Activated CD8-positive, alpha-beta T cell treated with anti-CD3 and anti-CD28 coated beads for 36 hours (primary cell): ENCODE data around the gene CHCHD3. TPM values are rescaled to one million over a fixed set of nuclear protein-coding genes. Genes with fewer than 3 reads are reported as not detected.

ENCODE experiments used
- ATAC-seq: fragments of 200-7000 bp; cut with Tn5 transposase; one replicate; pipeline ENCODE4 v1.10.0; 2021; ENCODE audit warnings: mild to moderate bottlenecking, moderate library complexity
- CTCF ChIA-PET: fragments of 350-600 bp; sonication (Branson Sonifier 250); formaldehyde crosslinking; loops from one replicate; lab custom pipeline; 2021; ENCODE audit warnings: antibody characterized with exemption; lab: Charles Lee
- POLR2A ChIA-PET: fragments of 350-600 bp; sonication (Branson Sonifier 250); formaldehyde crosslinking; loops from one replicate; lab custom pipeline; 2021; ENCODE audit warnings: antibody characterized with exemption; lab: Charles Lee
- DNase-seq: peaks from one replicate; pipeline ENCODE4 v3.0.0-alpha.2; 2020
- H3K27ac Mint-ChIP-seq: one replicate; pipeline ENCODE4 v1.8.0; 2021; ENCODE audit warnings: mild to moderate bottlenecking, mixed read lengths
- H3K27me3 Mint-ChIP-seq: one replicate; pipeline ENCODE4 v1.8.0; 2021; ENCODE audit warnings: mixed read lengths
- H3K36me3 Mint-ChIP-seq: one replicate; pipeline ENCODE4 v1.8.0; 2021; ENCODE audit warnings: low read depth, mixed read lengths
- H3K4me1 Mint-ChIP-seq: one replicate; pipeline ENCODE4 v1.8.0; 2021; ENCODE audit warnings: low read depth, mixed read lengths
- H3K4me3 Mint-ChIP-seq: one replicate; pipeline ENCODE4 v1.8.0; 2021; ENCODE audit warnings: mild to moderate bottlenecking, moderate library complexity, mixed read lengths
- H3K9me3 Mint-ChIP-seq: one replicate; pipeline ENCODE4 v1.8.0; 2021; ENCODE audit warnings: mixed read lengths
- intact Hi-C: fragments of 100-400 bp; cut with micrococcal nuclease; formaldehyde crosslinking; loops from one replicate; pipeline ENCODE4 v1.10.0; 2022
- total RNA-seq, 2 experiments: library from RNA; stranded (reverse); gene quantifications; one replicate each; pipeline ENCODE4 v1.2.3, GENCODE V29; 2021
- TF ChIP-seq, protein P1 (sequence below): fragments of 200-600 bp; IDR thresholded peaks from one replicate; pipeline ENCODE4 v1.8.0; 2022; ENCODE audit warnings: antibody characterized with exemption, mild to moderate bottlenecking

CHCHD3 gene
- total RNA-seq, 2 experiments from 2014 or later: 61.4 to 63.4 TPM

DNA sequence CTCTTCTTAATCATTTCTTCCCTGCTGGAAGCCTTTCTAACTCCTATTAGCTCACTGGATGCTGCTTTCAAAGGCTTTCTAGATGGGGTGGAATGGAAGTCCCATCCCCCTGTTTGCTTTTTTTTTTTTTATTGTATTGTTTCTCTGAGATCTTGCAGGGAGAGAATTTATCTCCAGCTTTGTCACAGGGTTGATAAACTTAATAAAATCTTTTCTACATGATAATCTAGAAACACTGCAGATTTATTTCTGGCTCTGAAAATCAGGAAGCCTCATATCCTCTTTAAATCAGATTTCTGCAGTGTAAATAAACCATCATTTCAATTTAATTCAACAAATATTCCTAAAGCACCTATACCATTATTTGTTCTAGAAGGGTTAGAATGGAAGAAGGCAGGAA, 37.2 kb upstream of the CHCHD3 start:
- Mint-ChIP-seq H3K9me3 (no peaks in the 10 kb centered on the region), H3K4me3 (no peak overlapping the region), H3K27ac (no peak overlapping the region), H3K27me3 (peaks cover 9% of the 10 kb centered on the region), H3K36me3 (no peaks in the 10 kb centered on the region), H3K4me1 (no peaks in the 10 kb centered on the region)
- ChIA-PET CTCF (no interaction called here), POLR2A (no interaction called here)
- DNase-seq (no peak), ATAC-seq (no peak)
- intact Hi-C loops: no loop called here
- TF ChIP-seq, protein P1, sequence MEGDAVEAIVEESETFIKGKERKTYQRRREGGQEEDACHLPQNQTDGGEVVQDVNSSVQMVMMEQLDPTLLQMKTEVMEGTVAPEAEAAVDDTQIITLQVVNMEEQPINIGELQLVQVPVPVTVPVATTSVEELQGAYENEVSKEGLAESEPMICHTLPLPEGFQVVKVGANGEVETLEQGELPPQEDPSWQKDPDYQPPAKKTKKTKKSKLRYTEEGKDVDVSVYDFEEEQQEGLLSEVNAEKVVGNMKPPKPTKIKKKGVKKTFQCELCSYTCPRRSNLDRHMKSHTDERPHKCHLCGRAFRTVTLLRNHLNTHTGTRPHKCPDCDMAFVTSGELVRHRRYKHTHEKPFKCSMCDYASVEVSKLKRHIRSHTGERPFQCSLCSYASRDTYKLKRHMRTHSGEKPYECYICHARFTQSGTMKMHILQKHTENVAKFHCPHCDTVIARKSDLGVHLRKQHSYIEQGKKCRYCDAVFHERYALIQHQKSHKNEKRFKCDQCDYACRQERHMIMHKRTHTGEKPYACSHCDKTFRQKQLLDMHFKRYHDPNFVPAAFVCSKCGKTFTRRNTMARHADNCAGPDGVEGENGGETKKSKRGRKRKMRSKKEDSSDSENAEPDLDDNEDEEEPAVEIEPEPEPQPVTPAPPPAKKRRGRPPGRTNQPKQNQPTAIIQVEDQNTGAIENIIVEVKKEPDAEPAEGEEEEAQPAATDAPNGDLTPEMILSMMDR: no peak

DNA sequence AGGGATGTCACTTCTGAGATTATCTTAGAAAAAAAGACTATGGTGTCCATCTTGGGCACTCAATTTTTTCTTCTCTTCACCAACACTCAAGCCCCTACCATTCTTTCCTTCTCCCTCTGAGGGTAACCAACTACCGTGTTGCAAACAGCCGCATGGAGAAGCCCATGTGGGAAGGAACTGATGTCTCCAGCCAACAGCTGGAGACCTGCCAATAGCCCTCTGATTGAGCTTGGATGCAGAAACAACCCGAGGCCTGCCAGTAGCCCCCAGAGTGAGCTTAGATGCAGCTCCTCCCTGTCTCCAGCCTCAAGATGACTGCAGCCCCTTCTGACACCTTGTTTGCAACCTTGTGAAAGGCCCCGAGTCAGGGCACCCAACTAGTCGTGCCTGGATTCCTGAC, 36.4 kb upstream of the CHCHD3 start:
- no peak for ATAC-seq
- ChIA-PET CTCF (no interaction called here), POLR2A (no interaction called here)
- intact Hi-C loops: no loop called here
- TF ChIP-seq, protein P1: no peak
- DNase-seq: no peak
- Mint-ChIP-seq H3K4me1 (no peaks in the 10 kb centered on the region), H3K27me3 (peaks cover 8% of the 10 kb centered on the region), H3K27ac (no peak overlapping the region), H3K36me3 (no peaks in the 10 kb centered on the region), H3K9me3 (no peaks in the 10 kb centered on the region), H3K4me3 (no peak overlapping the region)

DNA sequence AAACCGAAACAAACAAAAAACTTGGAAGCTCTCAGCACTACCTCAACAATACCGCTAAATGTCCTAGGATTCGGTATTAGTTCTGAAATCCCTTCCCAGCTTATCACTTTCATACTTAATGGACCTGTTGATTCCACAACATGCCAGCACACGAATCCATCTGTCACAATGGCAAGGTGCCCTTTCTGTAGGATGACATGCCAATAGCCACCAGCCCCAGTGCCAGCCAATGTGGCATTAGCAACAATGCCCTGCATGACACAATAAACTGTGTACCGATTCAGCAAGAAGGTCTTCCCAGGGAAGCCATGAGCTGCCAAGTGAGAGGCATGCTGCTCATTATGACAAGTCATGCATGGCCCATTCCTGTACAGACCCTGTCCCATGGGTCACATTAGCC, 35.6 kb upstream of the CHCHD3 start:
- no peak for ATAC-seq
- ChIA-PET CTCF (no interaction called here), POLR2A (no interaction called here)
- no peaks in the 10 kb centered on the region for H3K9me3 Mint-ChIP-seq
- no peaks in the 10 kb centered on the region for H3K36me3 Mint-ChIP-seq
- TF ChIP-seq, protein P1: no peak
- H3K27ac Mint-ChIP-seq: no peak overlapping the region
- intact Hi-C loops: no loop called here
- H3K4me1 Mint-ChIP-seq: no peaks in the 10 kb centered on the region
- DNase-seq: no peak
- peaks cover 9% of the 10 kb centered on the region for H3K27me3 Mint-ChIP-seq
- H3K4me3 Mint-ChIP-seq: no peak overlapping the region

DNA sequence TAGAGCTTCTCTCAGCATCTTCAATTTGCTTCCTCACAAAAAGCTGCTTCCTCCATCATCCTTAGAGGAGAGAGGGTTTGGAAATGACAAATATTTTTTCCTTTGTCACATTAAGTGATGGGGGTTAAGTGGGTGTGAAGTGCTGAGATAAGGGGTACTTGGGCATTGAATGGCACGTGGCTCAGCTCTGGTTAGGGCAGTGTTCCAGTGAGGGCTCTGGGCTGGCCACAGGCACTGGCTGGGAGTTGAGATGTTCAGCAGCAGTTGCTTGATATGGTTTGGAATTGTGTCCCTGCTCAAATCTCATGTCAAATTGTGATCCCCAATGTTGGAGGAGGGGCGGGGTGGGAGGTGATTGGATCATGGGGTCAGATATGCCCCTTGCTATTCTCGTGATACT, 33.7 kb upstream of the CHCHD3 start:
- Mint-ChIP-seq H3K36me3 (no peaks in the 10 kb centered on the region), H3K9me3 (no peaks in the 10 kb centered on the region), H3K4me1 (no peaks in the 10 kb centered on the region), H3K4me3 (no peak overlapping the region), H3K27ac (no peak overlapping the region), H3K27me3 (peaks cover 11% of the 10 kb centered on the region)
- ATAC-seq: no peak
- POLR2A ChIA-PET: no interaction called here
- no peak for DNase-seq
- CTCF ChIA-PET: no interaction called here
- intact Hi-C loops: no loop called here
- TF ChIP-seq, protein P1: no peak

DNA sequence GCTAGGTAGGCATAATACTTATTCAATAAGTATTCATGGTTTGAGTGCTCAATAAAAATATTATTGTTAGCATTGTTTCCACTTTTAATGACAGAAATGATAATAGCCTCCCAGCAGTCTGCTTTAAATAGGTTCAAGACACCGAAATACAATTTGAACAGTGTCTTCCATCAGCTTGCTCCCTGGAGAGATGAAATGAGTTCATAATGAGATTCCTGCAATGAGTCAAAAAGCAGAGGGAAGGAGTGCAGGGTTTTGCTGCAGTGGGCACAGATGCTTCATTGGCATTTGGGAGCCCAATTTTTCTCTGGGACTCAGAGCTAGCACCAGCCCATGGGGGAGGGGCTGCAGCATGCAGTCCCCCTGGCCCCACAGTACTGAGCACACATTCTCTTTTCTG, 32.6 kb upstream of the CHCHD3 start:
- peaks cover 17% of the 10 kb centered on the region for H3K27me3 Mint-ChIP-seq
- intact Hi-C loops: no loop called here
- H3K4me3 Mint-ChIP-seq: no peak overlapping the region

More for the DNA sequence above, 32.6 kb upstream of the CHCHD3 start:
- CTCF ChIA-PET: no interaction called here
- TF ChIP-seq, protein P1: no peak
- no peaks in the 10 kb centered on the region for H3K36me3 Mint-ChIP-seq
- H3K27ac Mint-ChIP-seq: no peak overlapping the region
- POLR2A ChIA-PET: no interaction called here
- DNase-seq (no peak), ATAC-seq (no peak)
- peaks cover 2% of the 10 kb centered on the region for H3K4me1 Mint-ChIP-seq
- no peaks in the 10 kb centered on the region for H3K9me3 Mint-ChIP-seq
